ENCODE results near the gene NRGN. TPM values are rescaled to one million over a fixed set of nuclear protein-coding genes. Genes with fewer than 3 reads are reported as not detected.
A peak's percentile ranks its signal among the peaks of the same experiment; 100 is the strongest.

NRGN gene
- total and polyA plus RNA-seq, 3 donors from 2014 or later = 3.0 to 10.4 (median 5.5) TPM

DNA sequence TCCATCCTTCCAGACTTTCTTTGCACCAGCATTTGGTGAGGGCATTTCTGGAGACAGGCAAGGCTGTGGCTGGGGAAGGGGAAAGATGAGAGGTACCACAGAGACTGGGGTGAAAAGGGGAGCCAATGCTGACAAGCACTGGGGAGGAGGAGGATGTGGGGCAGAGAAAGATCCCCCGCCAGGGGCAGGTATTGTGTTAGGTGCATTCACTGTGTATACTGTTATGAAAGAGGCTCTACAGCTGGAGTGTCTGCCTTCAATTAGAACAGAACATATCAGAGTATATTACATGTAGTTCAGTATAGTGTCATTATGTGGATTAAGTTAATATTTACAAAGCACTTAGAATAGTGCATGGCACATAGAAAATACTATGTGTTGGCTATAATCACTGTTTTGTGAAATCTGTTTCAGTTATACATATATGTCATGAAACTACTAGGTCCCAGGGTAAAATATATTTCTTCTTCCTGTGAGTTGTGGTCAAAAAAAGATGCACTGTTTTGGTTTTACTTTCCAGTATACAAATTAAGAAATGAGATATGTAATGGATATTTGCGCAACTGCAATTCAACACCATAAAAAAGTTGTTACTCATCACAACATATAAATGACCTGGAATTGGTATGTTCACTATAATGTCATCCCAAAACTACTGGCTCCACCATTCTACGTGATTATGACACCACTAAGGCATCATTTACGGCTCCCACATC is 52.0 kb downstream of the NRGN start:
- H3K27me3 ChIP-seq = no peaks in the 10 kb centered on the region
- no peaks in the 10 kb centered on the region for H3K4me1 ChIP-seq
- H3K4me3 ChIP-seq = no peak overlapping the region
- TF ChIP-seq, protein P1, sequence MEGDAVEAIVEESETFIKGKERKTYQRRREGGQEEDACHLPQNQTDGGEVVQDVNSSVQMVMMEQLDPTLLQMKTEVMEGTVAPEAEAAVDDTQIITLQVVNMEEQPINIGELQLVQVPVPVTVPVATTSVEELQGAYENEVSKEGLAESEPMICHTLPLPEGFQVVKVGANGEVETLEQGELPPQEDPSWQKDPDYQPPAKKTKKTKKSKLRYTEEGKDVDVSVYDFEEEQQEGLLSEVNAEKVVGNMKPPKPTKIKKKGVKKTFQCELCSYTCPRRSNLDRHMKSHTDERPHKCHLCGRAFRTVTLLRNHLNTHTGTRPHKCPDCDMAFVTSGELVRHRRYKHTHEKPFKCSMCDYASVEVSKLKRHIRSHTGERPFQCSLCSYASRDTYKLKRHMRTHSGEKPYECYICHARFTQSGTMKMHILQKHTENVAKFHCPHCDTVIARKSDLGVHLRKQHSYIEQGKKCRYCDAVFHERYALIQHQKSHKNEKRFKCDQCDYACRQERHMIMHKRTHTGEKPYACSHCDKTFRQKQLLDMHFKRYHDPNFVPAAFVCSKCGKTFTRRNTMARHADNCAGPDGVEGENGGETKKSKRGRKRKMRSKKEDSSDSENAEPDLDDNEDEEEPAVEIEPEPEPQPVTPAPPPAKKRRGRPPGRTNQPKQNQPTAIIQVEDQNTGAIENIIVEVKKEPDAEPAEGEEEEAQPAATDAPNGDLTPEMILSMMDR (IDR thresholded peaks at IDR 0.05) = no peak
- TF ChIP-seq POLR2A (IDR thresholded peaks at IDR 0.05) = no peak
- intact Hi-C loops (cut with DNase I; ENCODE audit: low total_unique reads) = no loop called here
- no peaks in the 10 kb centered on the region for H3K9me3 ChIP-seq
- H3K27ac ChIP-seq = no peak overlapping the region
- no peaks in the 10 kb centered on the region for H3K36me3 ChIP-seq (ENCODE audit: low read depth, missing control alignments)
- 90 to 92% methylated on average over 4 of the region's 4 CpGs for WGBS, 2 donors
- no peak for DNase-seq

DNA sequence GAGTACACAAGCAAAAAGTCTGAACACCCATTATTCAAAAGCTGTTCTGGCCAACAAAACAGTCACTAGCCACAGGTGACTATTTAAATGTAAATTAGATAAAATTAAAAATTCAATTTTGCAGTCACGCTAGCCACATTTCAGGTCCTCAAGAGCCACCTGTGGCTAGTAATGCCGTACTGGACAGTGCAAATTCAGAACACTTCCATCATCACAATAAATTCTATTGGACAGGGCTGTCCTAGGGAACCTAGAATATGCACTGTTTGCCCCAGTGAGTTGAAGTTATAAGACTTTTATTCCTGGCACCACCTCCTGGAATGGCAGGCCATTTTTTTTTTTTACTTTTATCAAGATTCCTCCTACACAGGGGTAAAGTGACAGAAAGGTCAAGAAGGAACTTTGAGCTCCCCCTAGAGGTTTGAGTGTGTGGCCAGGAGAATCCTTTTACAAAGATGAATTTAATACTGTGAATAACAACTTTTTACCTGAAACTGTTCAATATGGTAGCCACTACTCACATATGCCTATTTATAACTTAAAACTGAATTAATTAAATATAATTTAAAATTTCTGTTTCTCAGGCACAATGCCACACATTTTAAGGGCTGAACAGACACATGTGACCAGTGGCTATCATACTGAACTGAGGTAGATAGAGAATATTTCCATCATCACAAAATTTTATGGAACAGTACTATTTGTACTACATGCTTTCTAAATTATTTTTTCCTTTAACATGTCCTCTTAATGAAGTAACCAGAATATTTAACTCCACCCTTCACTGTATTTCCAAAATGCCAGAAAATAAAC is 53.9 kb downstream of the NRGN start:
- TF ChIP-seq, protein P1 (IDR thresholded peaks at IDR 0.05) = peak in 2 of 3 experiments; percentile 28 to 57
- no peak for TF ChIP-seq POLR2A (IDR thresholded peaks at IDR 0.05)

DNA sequence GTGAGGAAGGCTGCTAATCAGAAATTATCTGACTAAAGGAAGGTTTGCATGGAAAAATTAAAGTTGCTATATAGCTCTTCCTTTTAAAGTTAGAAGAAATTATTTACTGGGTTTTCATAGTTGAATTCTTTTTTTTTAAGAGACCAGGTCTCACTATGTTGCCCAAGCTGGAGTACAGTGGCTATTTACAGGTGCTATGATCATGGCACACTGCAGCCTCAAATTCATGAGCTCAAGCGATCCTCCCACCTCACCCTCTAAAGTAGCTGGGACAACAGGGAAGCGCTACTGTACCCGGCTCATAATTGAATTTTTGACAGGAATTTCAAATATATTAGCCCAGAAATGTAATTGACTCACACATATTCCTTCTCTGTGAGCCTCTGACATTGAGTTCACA is 56.6 kb downstream of the NRGN start:
- no peak overlapping the region for H3K4me3 ChIP-seq
- no peaks in the 10 kb centered on the region for H3K36me3 ChIP-seq (ENCODE audit: low read depth, missing control alignments)
- 85 to 86% methylated on average over 3 of the region's 3 CpGs for WGBS, 2 donors
- no peaks in the 10 kb centered on the region for H3K9me3 ChIP-seq
- H3K4me1 ChIP-seq = peaks cover 9% of the 10 kb centered on the region
- TF ChIP-seq, protein P1 (IDR thresholded peaks at IDR 0.05) = no peak
- no peak for TF ChIP-seq POLR2A (IDR thresholded peaks at IDR 0.05)
- no peak for DNase-seq
- no peak overlapping the region for H3K27ac ChIP-seq
- H3K27me3 ChIP-seq = no peaks in the 10 kb centered on the region
- intact Hi-C loops (cut with DNase I; ENCODE audit: low total_unique reads) = no loop called here

More for the DNA sequence above, 53.9 kb downstream of the NRGN start:
- H3K9me3 ChIP-seq = no peaks in the 10 kb centered on the region
- no peaks in the 10 kb centered on the region for H3K36me3 ChIP-seq (ENCODE audit: low read depth, missing control alignments)
- intact Hi-C loops (cut with DNase I; ENCODE audit: low total_unique reads) = no loop called here
- no peak overlapping the region for H3K27ac ChIP-seq
- H3K27me3 ChIP-seq = no peaks in the 10 kb centered on the region
- 82 to 97% methylated on average over 2 of the region's 2 CpGs for WGBS, 2 donors
- peak; percentile 25 for DNase-seq
- no peak overlapping the region for H3K4me3 ChIP-seq
- peaks cover 1% of the 10 kb centered on the region for H3K4me1 ChIP-seq

Other genes starting within 250 kb of the NRGN start
- not detected for gene OR8B12, start 196.3 kb upstream of the NRGN start, total RNA-seq
- not detected for gene OR8B12, start 196.3 kb upstream of the NRGN start, polyA plus RNA-seq (ENCODE audit: insufficient read depth, low read depth, low replicate concordance)
- gene OR8A1, start 169.9 kb upstream of the NRGN start, total RNA-seq = under 1 TPM; 0.31 to 0.50 TPM
- gene OR8A1, start 169.9 kb upstream of the NRGN start, polyA plus RNA-seq (ENCODE audit: insufficient read depth, low read depth, low replicate concordance) = 0.29 TPM
- under 1 TPM in 1 of 2 donors, not detected in 1; 0.43 TPM for gene PANX3, start 128.5 kb upstream of the NRGN start, total RNA-seq
- 0.18 TPM for gene PANX3, start 128.5 kb upstream of the NRGN start, polyA plus RNA-seq (ENCODE audit: insufficient read depth, low read depth, low replicate concordance)
- 10 to 100 TPM; 25.2 to 35.7 TPM for gene TBRG1, start 117.1 kb upstream of the NRGN start, total RNA-seq
- gene TBRG1, start 117.1 kb upstream of the NRGN start, polyA plus RNA-seq (ENCODE audit: insufficient read depth, low read depth, low replicate concordance) = 38.8 TPM
- 10 to 100 TPM; 14.5 to 16.1 TPM for gene SIAE, start 66.2 kb upstream of the NRGN start, total RNA-seq
- 15.3 TPM for gene SIAE, start 66.2 kb upstream of the NRGN start, polyA plus RNA-seq (ENCODE audit: insufficient read depth, low read depth, low replicate concordance)
- gene SPA17, start 66.0 kb upstream of the NRGN start, total RNA-seq = 100 to 1,000 TPM in 1 of 2 donors, 10 to 100 TPM in 1; 97.5 to 170 TPM
- 405 TPM for gene SPA17, start 66.0 kb upstream of the NRGN start, polyA plus RNA-seq (ENCODE audit: insufficient read depth, low read depth, low replicate concordance)
- 1 to 10 TPM in 1 of 2 donors, under 1 TPM in 1; 0.74 to 1.3 TPM for gene VSIG2, start 12.3 kb downstream of the NRGN start, total RNA-seq
- 4.4 TPM for gene VSIG2, start 12.3 kb downstream of the NRGN start, polyA plus RNA-seq (ENCODE audit: insufficient read depth, low read depth, low replicate concordance)
- 10 to 100 TPM in 1 of 2 donors, 1 to 10 TPM in 1; 6.0 to 10.6 TPM for gene ESAM, start 22.3 kb downstream of the NRGN start, total RNA-seq
- gene ESAM, start 22.3 kb downstream of the NRGN start, polyA plus RNA-seq (ENCODE audit: insufficient read depth, low read depth, low replicate concordance) = 15.8 TPM
- gene MSANTD2, start 60.5 kb downstream of the NRGN start, total RNA-seq = 10 to 100 TPM; 11.3 to 19.1 TPM
- gene MSANTD2, start 60.5 kb downstream of the NRGN start, polyA plus RNA-seq (ENCODE audit: insufficient read depth, low read depth, low replicate concordance) = 7.4 TPM
- 10 to 100 TPM; 11.8 to 31.6 TPM for gene ROBO3, start 125.5 kb downstream of the NRGN start, total RNA-seq
- 12.9 TPM for gene ROBO3, start 125.5 kb downstream of the NRGN start, polyA plus RNA-seq (ENCODE audit: insufficient read depth, low read depth, low replicate concordance)
- 1 to 10 TPM; 5.7 to 8.4 TPM for gene ROBO4, start 157.9 kb downstream of the NRGN start, total RNA-seq
- gene ROBO4, start 157.9 kb downstream of the NRGN start, polyA plus RNA-seq (ENCODE audit: insufficient read depth, low read depth, low replicate concordance) = 7.0 TPM
- gene HEPN1, start 179.3 kb downstream of the NRGN start, total RNA-seq = not detected
- gene HEPN1, start 179.3 kb downstream of the NRGN start, polyA plus RNA-seq (ENCODE audit: insufficient read depth, low read depth, low replicate concordance) = not detected
- under 1 TPM; 0.24 to 0.25 TPM for gene HEPACAM, start 196.1 kb downstream of the NRGN start, total RNA-seq
- gene HEPACAM, start 196.1 kb downstream of the NRGN start, polyA plus RNA-seq (ENCODE audit: insufficient read depth, low read depth, low replicate concordance) = 0.75 TPM
- 10 to 100 TPM; 14.9 to 15.1 TPM for gene CCDC15, start 214.3 kb downstream of the NRGN start, total RNA-seq
- 8.0 TPM for gene CCDC15, start 214.3 kb downstream of the NRGN start, polyA plus RNA-seq (ENCODE audit: insufficient read depth, low read depth, low replicate concordance)